ENCODE data around the gene PLXDC1. TPM values are rescaled to one million over a fixed set of nuclear protein-coding genes. Genes with fewer than 3 reads are reported as not detected.

Gene PLXDC1
- total and polyA plus RNA-seq, 9 donors: 11.6 to 58.6 (median 32.3) TPM

GRCh38 chr17:39101091-39101490 is 50.3 kb downstream of the PLXDC1 start:
- intact Hi-C loops (cut with DNase I): loop anchor here in 1 of 4 donors (5.0 kb wide), 1 partner anchor 51 kb away; the partner anchor contains the start of gene PLXDC1
- no peaks in the 10 kb centered on the region for H3K36me3 ChIP-seq
- peaks cover 34% of the 10 kb centered on the region for H3K4me1 ChIP-seq (ENCODE audit: insufficient read depth)
- no peaks in the 10 kb centered on the region for H3K9me3 ChIP-seq
- peak; percentile 62 to 72 (median 71) for DNase-seq
- TF ChIP-seq CTCF (IDR thresholded peaks at IDR 0.05) (no peak), EP300 (IDR thresholded peaks at IDR 0.05) (no peak), POLR2A (IDR thresholded peaks at IDR 0.05) (no peak)
- peak overlapping the region; percentile 91 to 92 for H3K27ac ChIP-seq
- H3K4me3 ChIP-seq: no peak overlapping the region
- WGBS, 3 donors: 13 to 42% (median 35%) methylated on average over 12 of the region's 12 CpGs
- no peaks in the 10 kb centered on the region for H3K27me3 ChIP-seq

- intact Hi-C loops (cut with DNase I): loop anchor here in 1 of 4 donors (5.0 kb wide), 1 partner anchor 52 kb away; the partner anchor contains the start of gene PLXDC1
- Histone ChIP-seq H3K27ac (peak overlapping the region; percentile 55 to 92), H3K27me3 (no peaks in the 10 kb centered on the region), H3K36me3 (no peaks in the 10 kb centered on the region), H3K9me3 (no peaks in the 10 kb centered on the region), H3K4me3 (no peak overlapping the region), H3K4me1 (ENCODE audit: insufficient read depth) (peaks cover 38% of the 10 kb centered on the region)
- 34 to 55% (median 42%) methylated on average over 9 of the region's 9 CpGs for WGBS, 3 donors
- DNase-seq: no peak
- TF ChIP-seq POLR2A (IDR thresholded peaks at IDR 0.05) (no peak), EP300 (IDR thresholded peaks at IDR 0.05) (no peak), CTCF (IDR thresholded peaks at IDR 0.05) (no peak)
Observed at GRCh38 chr17:39100530-39100929, 50.9 kb downstream of the PLXDC1 start.

- intact Hi-C loops (cut with DNase I): loop anchor here in 2 of 4 donors (5.0 kb wide), 1 partner anchor 53 kb away; the partner anchor contains the start of gene PLXDC1 (in 2 of the 2)
- Histone ChIP-seq H3K4me3 (no peak overlapping the region), H3K27ac (peak overlapping the region; percentile 28 to 92), H3K27me3 (no peaks in the 10 kb centered on the region), H3K9me3 (no peaks in the 10 kb centered on the region), H3K36me3 (no peaks in the 10 kb centered on the region), H3K4me1 (ENCODE audit: insufficient read depth) (peaks cover 41% of the 10 kb centered on the region)
- 6 to 13% (median 10%) methylated on average over 9 of the region's 9 CpGs for whole genome bisulfite sequencing, 3 donors
- DNase-seq: peak; percentile 87 to 94 (median 91)
- TF ChIP-seq EP300 (IDR thresholded peaks at IDR 0.05): no peak
- TF ChIP-seq POLR2A (IDR thresholded peaks at IDR 0.05): no peak
- TF ChIP-seq CTCF (IDR thresholded peaks at IDR 0.05): no peak
Observed at GRCh38 chr17:39099663-39100286, 51.7 kb downstream of the PLXDC1 start.

- Histone ChIP-seq H3K9me3 (no peaks in the 10 kb centered on the region), H3K4me3 (no peak overlapping the region), H3K27me3 (no peaks in the 10 kb centered on the region), H3K36me3 (no peaks in the 10 kb centered on the region), H3K27ac (peak overlapping the region in 1 of 2 donors; percentile 92), H3K4me1 (ENCODE audit: insufficient read depth) (peaks cover 40% of the 10 kb centered on the region)
- TF ChIP-seq POLR2A (IDR thresholded peaks at IDR 0.05): no peak
- TF ChIP-seq CTCF (IDR thresholded peaks at IDR 0.05): no peak
- TF ChIP-seq EP300 (IDR thresholded peaks at IDR 0.05): no peak
- intact Hi-C loops (cut with DNase I): loop anchor here in 1 of 4 donors (5.0 kb wide), 1 partner anchor 54 kb away; the partner anchor contains the start of gene PLXDC1
- DNase-seq: peak in 3 of 5 donors; percentile 26 to 53 (median 47)
- 75 to 83% (median 78%) methylated on average over 13 of the region's 13 CpGs for WGBS, 3 donors
Observed at GRCh38 chr17:39098588-39098987, 52.8 kb downstream of the PLXDC1 start.
